ENCODE measurements around the gene BPIFB2. TPM values are rescaled to one million over a fixed set of nuclear protein-coding genes. Genes with fewer than 3 reads are reported as not detected.

Gene BPIFB2
- total and polyA plus RNA-seq, 7 donors, result not detected

GRCh38 chr20:33062105-33062824, 54.8 kb downstream of the BPIFB2 start:
- Histone ChIP-seq H3K4me1 (no peaks in the 10 kb centered on the region), H3K27me3 (ENCODE audit: insufficient read depth in 3 of 3, low read length in 2 of 3) (peaks cover 0 to 6% (median 0%) of the 10 kb centered on the region in 3 donors), H3K36me3 (ENCODE audit: insufficient read depth in 1 of 2, low read depth in 1 of 2) (no peaks in the 10 kb centered on the region), H3K4me3 (no peak overlapping the region), H3K27ac (no peak overlapping the region), H3K9me3 (no peaks in the 10 kb centered on the region)
- ATAC-seq (no peak), DNase-seq (no peak)
- intact Hi-C loops (cut with DNase I), result no loop called here
- WGBS, 3 donors, result 45 to 52% (median 48%) methylated on average over 9 of the region's 9 CpGs
- TF ChIP-seq CTCF (IDR thresholded peaks at IDR 0.05), result no peak

GRCh38 chr20:33062825-33063149, 55.3 kb downstream of the BPIFB2 start:
- intact Hi-C loops (cut with DNase I), result no loop called here
- no peak for ATAC-seq
- no peaks in the 10 kb centered on the region for H3K4me1 ChIP-seq
- no peak overlapping the region for H3K27ac ChIP-seq
- H3K27me3 ChIP-seq (ENCODE audit: insufficient read depth in 3 of 3, low read length in 2 of 3), result peaks cover 0 to 6% (median 0%) of the 10 kb centered on the region in 3 donors
- no peaks in the 10 kb centered on the region for H3K36me3 ChIP-seq (ENCODE audit: insufficient read depth in 1 of 2, low read depth in 1 of 2)
- 53 to 72% (median 57%) methylated on average over 1 of the region's 1 CpG for WGBS, 3 donors
- no peak for DNase-seq
- TF ChIP-seq CTCF (IDR thresholded peaks at IDR 0.05), result no peak
- H3K4me3 ChIP-seq, result no peak overlapping the region
- no peaks in the 10 kb centered on the region for H3K9me3 ChIP-seq

- intact Hi-C loops (cut with DNase I), result no loop called here
- Histone ChIP-seq H3K9me3 (no peaks in the 10 kb centered on the region), H3K27me3 (ENCODE audit: insufficient read depth in 3 of 3, low read length in 2 of 3) (peaks cover 0 to 6% (median 0%) of the 10 kb centered on the region in 3 donors), H3K4me3 (no peak overlapping the region), H3K4me1 (no peaks in the 10 kb centered on the region), H3K36me3 (ENCODE audit: insufficient read depth in 1 of 2, low read depth in 1 of 2) (no peaks in the 10 kb centered on the region), H3K27ac (no peak overlapping the region)
- DNase-seq, result no peak
- 79 to 85% (median 83%) methylated on average over 6 of the region's 6 CpGs for WGBS, 3 donors
- no peak for ATAC-seq
- TF ChIP-seq CTCF (IDR thresholded peaks at IDR 0.05), result no peak
Observed at GRCh38 chr20:33063271-33063670, 55.8 kb downstream of the BPIFB2 start.

- H3K27ac ChIP-seq, result no peak overlapping the region
- H3K27me3 ChIP-seq (ENCODE audit: insufficient read depth in 3 of 3, low read length in 2 of 3), result peaks cover 0 to 4% (median 0%) of the 10 kb centered on the region in 3 donors
- 89 to 91% (median 90%) methylated on average over 11 of the region's 11 CpGs for WGBS, 3 donors
- H3K9me3 ChIP-seq, result no peaks in the 10 kb centered on the region
- DNase-seq (no peak), ATAC-seq (no peak)
- TF ChIP-seq CTCF (IDR thresholded peaks at IDR 0.05), result no peak
- H3K4me3 ChIP-seq, result no peak overlapping the region
- intact Hi-C loops (cut with DNase I), result no loop called here
- H3K4me1 ChIP-seq, result no peaks in the 10 kb centered on the region
- no peaks in the 10 kb centered on the region for H3K36me3 ChIP-seq (ENCODE audit: insufficient read depth in 1 of 2, low read depth in 1 of 2)
Observed at GRCh38 chr20:33064572-33065287, 57.2 kb downstream of the BPIFB2 start.
